Activated CD4-positive, alpha-beta T cell treated with anti-CD3 and anti-CD28 coated beads for 1 hour (primary cell): ENCODE data around the gene PGAP3.

Experiments
- DNase-seq: peaks from one replicate; pipeline ENCODE4 v3.0.0-alpha.2; 2020

The PGAP3 gene

GRCh38 chr17:39655105-39655504, 32.8 kb downstream of the PGAP3 start:
- DNase-seq = no peak

- DNase-seq = peak; percentile 60
Observed at GRCh38 chr17:39653662-39654331, 34.1 kb downstream of the PGAP3 start.

GRCh38 chr17:39653316-39653661, 34.6 kb downstream of the PGAP3 start:
- DNase-seq = no peak

GRCh38 chr17:39652587-39653315, 35.1 kb downstream of the PGAP3 start:
- no peak for DNase-seq

- DNase-seq = no peak
Observed at GRCh38 chr17:39651923-39652586, 35.8 kb downstream of the PGAP3 start.

- DNase-seq = no peak
Observed at GRCh38 chr17:39650121-39650579, 37.7 kb downstream of the PGAP3 start.

GRCh38 chr17:39648616-39649366, 39.1 kb downstream of the PGAP3 start:
- DNase-seq = no peak

GRCh38 chr17:39647256-39647655, 40.6 kb downstream of the PGAP3 start:
- DNase-seq = no peak

GRCh38 chr17:39643271-39643670, 44.6 kb downstream of the PGAP3 start:
- DNase-seq = no peak

- no peak for DNase-seq
Observed at GRCh38 chr17:39642291-39643074, 45.4 kb downstream of the PGAP3 start.

- DNase-seq = no peak
Observed at GRCh38 chr17:39641883-39642282, 46.0 kb downstream of the PGAP3 start.

GRCh38 chr17:39641097-39641496, 46.8 kb downstream of the PGAP3 start:
- DNase-seq = no peak

- no peak for DNase-seq
Observed at GRCh38 chr17:39640591-39641031, 47.2 kb downstream of the PGAP3 start.

GRCh38 chr17:39639566-39640458, 48.0 kb downstream of the PGAP3 start:
- no peak for DNase-seq

GRCh38 chr17:39639043-39639442, 48.8 kb downstream of the PGAP3 start:
- DNase-seq = no peak

- no peak for DNase-seq
Observed at GRCh38 chr17:39638317-39638716, 49.5 kb downstream of the PGAP3 start.

- DNase-seq = peak; percentile 79
Observed at GRCh38 chr17:39636927-39637736, 50.7 kb downstream of the PGAP3 start, which contains the start of gene STARD3. STARD3 (plus strand) TSS chr17:39637144; CDS start chr17:39653532, 16,388 bp downstream.

- no peak for DNase-seq
Observed at GRCh38 chr17:39636587-39636926, 51.3 kb downstream of the PGAP3 start.

GRCh38 chr17:39635614-39636176, 52.2 kb downstream of the PGAP3 start:
- DNase-seq = no peak

- no peak for DNase-seq
Observed at GRCh38 chr17:39634384-39634871, 53.4 kb downstream of the PGAP3 start.
